HG02642 (cell line): ENCODE results near the gene C16orf92.

Experiments used
- ATAC-seq: cut with Tn5 transposase; IDR thresholded peaks from one replicate; pipeline ENCODE4 v1.9.1; 2021; ENCODE audit warnings: mild to moderate bottlenecking; ENCODE audit not compliant: unreplicated experiment, poor library complexity

Gene C16orf92, protein sequence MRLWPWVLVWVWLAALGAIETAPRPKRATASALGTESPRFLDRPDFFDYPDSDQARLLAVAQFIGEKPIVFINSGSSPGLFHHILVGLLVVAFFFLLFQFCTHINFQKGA

DNA sequence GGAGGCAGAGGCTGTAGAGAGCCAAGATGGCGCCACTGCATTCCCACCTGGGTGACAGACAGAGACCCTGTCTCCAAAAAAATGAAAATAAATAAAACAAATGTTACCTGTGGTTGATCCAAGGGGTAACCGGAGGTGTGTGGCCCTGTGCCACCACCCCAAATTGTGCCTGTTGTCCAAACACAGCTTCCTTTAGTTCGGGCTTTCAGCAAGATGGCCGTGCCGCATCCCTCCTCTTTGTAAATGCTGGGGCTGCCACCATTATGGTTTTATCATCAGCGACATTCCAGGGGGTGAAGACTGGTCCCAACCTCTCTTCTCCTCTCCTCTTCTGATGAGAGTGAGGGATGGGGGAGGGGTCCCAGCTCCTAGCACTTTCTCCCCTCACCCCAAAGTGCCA, at the start of gene C16orf92:
C16orf92 (plus strand) TSS at position 312 of the 400 bp plus-strand sequence. CDS start 143 bp downstream, outside the sequence.
- no peak for ATAC-seq

DNA sequence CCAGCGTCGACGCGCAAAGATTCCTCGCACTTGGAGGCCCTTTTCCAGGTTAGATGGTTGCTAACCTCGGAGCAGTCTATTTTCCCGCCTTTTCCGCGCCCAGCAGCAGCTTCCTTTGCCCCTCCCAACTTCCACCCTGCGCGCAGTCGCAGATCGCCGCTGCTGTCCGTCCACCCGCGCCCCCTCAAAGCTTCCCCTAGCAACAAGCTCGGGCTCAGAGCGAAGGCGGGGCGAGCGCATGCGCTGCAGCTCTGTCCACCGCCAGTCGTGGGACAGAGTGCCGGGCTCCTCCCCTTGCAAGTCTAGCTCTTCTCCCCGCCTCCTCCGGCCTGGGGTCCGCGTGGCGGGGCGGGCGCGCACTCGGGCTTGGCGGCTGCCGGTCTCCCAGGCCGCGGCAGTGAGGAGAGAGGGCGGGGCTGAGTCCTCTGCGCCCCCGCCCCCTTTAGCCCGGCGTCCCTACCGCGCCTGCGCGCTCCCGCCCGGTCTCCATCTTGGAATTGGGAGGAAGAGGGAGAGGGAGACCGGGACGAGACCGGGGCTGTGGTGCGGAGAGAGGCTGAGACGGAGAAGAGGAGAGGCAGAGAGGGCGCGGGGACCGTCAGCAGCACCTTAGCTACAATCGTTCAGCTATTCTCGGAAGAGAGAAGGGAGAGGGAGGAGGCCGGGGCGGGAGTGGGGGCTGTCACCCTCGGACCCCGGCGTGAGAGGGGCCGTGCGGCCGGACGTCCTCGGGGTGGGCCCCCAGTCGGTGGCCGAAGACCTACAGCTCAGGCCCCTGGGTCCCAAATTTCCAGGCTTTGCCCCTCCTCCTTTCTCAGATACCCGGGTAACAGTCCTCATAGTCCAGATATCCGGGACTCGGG, 49.4 kb upstream of the C16orf92 start, which contains the start of gene TAOK2:
TAOK2 (plus strand) TSS at position 485 of the 863 bp plus-strand sequence. CDS start 3,905 bp downstream, outside the sequence.
- ATAC-seq: peak; percentile 94

DNA sequence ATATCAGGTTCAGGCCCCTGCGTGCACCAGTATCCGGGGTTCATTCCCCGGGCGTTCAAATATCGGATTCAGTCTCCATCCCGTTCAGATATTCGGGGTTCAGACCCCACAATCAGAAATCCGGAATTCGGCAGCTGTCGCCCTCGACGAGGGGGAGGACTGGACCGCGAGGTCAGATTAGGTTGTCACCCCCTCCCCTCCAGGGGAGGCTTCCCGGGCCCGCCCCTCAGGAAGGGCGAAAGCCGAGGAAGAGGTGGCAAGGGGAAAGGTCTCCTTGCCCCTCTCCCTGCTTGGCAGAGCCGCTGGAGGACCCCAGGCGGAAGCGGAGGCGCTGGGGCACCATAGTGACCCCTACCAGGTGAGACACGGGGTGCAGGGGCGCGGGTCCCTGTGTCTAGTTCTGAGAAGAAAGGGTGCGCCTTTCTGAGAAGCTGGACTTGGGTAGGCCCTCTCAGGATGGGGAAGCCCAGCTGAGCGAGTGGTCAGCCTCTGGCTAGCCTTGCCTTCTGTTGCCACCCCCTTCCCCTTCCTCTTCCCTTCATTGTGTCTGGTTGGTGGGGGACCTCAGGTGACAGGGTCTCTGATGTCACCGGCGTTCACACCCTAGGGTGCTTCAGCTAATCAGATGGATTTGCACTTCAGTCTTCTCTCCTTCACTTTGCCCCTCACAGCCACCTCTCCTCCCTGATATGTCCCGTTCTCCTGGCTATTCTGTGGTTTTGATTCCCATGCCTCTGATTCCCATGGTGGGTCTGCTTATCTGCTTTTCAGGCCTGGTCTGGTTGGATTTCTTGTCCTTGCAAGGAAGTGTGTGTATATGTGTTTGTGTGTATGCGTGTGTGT, 48.5 kb upstream of the C16orf92 start:
- no peak for ATAC-seq

DNA sequence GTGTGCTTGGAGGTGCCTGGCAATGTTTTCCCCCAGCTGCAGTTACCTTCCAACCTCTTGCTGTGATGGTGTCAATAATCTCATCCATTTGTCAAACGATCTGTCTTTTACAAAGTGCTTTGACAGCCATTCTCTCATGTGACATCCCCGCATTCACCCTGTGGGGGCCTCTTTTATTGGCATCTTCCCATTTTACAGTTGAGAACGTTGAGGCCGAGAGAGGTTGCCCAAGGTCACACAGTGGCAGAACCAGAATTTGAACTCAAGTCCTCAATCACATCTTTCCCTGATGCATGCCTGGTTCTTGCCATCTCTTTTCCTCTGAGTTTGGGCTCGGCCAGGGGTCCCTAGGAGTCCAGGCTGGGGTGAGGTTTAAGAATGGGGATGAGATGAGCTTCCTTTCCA, 47.9 kb upstream of the C16orf92 start:
- no peak for ATAC-seq

DNA sequence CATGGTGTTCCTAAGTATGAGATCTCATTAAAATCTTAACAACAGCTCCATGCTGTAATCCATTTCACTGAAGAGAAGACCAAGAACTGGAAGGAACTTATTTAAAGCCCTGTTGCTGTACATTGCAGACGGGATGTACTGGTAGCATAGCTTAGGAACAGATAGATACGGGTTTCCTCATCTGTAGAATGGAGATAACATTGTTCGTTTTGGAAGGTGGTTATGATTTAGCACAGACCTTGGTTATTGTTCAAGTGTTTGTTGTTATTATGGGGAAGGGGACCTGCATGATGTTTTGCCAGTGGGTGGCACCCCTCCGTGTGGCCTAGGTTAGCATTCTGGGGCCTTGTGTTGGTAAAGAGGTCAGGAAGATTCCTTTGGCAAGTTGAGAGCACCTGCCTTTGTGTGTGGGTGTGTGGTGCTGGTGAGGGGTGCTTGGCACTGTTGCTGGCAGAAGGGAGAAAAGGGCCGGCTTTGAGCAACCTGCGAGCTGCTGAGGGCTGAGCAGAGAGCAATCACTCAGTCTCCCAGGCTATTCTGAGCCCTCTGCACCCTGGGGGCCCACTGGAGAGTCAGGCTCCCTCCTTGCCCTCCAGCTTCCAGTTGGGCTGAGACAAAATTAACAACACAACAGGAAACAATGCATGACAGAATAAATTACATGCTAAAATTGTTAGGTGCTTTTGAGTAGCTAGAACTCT, 47.0 kb upstream of the C16orf92 start:
- no peak for ATAC-seq

DNA sequence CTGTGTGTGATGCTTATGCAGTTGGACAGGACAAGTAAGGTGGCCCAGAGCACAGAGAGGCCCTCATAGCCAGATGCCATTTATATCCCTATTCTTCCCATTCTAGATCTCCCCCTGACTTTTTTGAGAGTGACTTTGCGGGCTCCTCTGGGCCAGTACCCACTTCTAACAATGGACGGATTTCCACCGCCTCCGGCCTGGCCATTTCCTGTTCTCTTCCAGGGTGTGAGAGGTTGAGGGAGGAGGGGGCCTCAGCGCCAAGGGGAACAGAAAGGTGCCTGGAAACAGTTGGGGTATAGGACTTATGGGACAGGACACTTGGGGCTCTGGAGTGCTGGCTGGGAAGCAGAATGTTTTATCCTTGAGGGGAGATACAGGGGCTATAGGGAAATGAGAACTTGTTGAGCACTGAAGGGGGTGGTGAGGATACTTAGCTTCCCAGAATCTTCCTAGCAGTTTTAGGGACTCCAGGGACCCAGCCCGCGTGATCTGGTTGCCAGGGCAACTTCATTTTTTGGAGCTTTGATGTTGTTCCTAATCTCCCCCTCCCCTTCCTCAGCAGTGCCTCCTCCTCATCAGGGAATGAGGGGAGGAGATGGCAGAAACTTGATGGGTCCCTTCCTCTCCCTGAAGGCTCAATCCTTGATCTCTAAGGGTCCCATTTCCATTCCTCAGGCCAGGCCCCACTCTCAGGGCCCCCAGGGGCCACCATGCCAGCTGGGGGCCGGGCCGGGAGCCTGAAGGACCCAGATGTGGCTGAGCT, 45.8 kb upstream of the C16orf92 start:
- no peak for ATAC-seq

DNA sequence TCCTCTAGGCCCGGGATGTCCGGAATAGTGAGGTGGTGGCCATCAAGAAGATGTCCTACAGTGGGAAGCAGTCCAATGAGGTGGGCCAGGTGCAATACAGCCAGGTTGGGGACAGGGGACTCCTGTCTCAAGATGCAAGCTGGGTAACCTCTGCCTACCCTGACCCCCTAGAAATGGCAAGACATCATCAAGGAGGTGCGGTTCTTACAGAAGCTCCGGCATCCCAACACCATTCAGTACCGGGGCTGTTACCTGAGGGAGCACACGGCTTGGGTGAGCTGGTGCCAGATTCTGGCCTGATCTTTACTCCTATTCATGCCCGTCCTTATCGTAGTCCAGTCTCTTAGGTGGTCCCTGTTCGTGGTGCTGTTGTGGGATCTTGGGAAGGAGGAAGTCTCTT, 44.9 kb upstream of the C16orf92 start:
- no peak for ATAC-seq

DNA sequence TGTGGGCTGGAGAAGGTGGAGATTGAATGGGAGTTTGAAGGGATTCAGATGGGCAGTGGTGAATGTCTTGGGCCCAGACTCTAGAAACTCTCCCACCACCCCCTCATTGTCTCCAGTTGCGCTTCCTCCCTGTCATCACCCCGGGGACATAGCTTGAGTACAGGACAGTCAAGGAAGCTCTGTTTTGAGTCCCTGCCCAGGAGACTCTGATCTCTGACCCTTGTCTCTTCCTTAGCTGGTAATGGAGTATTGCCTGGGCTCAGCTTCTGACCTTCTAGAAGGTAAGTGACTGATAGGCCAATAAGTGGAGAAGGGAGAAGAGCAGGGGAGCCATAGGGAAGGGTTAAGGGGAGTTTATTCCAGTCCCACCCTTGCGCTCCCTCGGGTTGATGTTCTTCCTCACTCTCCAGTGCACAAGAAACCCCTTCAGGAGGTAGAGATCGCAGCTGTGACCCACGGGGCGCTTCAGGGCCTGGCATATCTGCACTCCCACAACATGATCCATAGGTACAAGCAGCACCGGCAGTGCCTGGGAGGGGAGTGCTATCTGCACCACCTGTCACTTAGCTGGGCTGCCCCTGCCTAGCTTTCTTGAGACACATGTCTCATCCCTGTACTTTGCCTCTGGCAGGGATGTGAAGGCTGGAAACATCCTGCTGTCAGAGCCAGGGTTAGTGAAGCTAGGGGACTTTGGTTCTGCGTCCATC, 44.3 kb upstream of the C16orf92 start:
- ATAC-seq: no peak

DNA sequence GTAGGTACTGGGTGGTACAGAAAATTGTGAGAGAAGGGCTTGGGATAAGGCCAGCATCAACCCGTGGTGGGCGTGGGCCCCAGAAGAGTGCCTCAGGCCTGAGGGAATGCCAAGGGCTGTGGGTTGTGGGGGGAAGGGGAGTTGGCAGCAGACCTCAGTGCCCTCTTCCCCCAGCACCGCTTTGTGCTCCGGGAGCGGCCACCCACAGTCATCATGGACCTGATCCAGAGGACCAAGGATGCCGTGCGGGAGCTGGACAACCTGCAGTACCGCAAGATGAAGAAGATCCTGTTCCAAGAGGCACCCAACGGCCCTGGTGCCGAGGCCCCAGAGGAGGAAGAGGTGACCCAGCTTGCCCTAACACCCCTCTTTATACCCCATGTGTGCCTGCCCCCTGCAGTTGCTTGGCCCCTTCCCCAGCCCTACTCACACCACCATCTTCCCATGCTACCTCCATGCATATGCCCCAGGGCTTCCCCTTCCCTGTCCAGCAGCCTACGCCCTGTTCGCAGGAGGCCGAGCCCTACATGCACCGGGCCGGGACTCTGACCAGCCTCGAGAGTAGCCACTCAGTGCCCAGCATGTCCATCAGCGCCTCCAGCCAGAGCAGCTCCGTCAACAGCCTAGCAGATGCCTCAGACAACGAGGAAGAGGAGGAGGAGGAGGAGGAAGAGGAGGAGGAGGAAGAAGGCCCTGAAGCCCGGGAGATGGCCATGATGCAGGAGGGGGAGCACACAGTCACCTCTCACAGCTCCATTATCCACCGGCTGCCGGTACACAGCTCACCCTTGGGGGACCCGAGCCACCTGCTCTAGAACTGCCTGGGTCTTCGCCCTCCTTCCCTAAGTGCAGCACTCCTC, 40.2 kb upstream of the C16orf92 start:
- ATAC-seq: no peak

DNA sequence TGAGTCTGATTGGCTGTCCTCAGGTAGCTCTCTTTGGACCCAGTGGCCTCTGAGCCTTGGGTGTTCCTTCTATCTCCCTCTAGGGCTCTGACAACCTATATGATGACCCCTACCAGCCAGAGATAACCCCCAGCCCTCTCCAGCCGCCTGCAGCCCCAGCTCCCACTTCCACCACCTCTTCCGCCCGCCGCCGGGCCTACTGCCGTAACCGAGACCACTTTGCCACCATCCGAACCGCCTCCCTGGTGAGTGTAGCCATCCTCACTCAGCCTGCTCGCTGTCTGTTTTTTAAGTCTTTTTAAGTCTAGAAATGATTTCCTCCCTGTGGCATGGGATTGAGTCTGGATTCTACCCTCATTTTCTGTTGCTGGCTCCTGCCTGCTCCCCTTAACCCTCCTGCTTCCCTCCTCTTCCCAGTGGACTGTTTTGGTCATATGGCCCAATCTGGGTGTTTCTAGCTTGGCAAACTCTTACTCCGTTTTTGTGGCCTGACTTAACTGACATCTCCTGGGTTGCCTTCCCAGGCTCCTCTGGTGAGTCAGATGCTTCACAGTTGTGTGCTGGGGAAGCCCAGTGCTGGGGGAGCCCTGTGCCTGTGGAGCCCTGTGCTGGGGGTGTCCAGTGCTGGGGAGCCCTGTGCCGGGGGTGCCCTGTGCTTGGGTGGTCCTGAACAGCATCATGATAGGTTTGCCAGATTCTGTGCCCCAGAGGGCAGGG, 39.4 kb upstream of the C16orf92 start:
- ATAC-seq: no peak

DNA sequence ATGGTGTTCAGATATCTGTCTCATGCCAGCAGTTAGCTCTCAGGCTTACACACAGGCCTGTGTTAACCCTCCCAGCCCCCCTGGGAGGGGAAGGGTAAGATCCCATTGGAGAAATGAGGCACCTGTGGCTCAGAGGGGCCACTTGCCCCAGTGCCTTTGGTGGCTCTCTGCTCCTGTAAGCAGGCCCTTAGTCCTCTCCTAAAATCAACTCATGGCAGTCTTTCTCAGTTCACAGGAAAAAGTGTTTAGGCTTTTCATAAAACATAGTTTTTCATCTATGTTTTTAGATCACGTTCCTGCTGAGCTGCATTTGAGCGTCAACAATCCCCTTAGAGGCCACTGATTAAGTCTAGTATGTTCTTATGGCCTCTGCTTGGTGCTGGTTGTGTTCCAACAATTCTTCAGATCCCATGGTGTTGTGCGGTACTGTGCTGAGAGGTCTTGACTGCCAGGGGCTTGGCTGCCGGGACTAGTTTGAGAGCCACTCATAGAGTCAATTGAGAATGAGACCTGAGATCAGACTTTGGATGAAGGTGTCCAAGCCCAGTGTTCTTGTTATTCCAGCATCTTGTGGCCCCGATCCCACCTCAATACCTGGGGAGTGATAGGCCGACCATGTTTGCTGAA, 38.7 kb upstream of the C16orf92 start:
- no peak for ATAC-seq

DNA sequence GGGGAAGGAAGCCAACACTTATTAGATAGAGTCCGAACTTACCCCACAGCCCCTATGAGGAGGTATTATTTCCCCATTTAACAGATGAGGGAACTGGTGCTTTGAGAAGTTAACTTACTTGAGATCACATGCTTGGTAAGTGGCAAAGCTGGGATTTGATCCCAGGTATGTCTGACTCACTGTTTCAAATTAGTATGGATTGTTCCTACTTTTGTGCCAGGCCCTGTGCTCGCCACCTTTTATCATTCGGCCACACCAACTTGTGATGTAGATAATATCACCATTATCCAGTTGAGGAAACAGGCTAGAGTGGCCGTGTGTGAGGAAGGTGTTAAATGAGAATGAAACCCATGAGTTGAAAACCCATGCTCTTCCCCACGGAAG, 38.2 kb upstream of the C16orf92 start:
- no peak for ATAC-seq

DNA sequence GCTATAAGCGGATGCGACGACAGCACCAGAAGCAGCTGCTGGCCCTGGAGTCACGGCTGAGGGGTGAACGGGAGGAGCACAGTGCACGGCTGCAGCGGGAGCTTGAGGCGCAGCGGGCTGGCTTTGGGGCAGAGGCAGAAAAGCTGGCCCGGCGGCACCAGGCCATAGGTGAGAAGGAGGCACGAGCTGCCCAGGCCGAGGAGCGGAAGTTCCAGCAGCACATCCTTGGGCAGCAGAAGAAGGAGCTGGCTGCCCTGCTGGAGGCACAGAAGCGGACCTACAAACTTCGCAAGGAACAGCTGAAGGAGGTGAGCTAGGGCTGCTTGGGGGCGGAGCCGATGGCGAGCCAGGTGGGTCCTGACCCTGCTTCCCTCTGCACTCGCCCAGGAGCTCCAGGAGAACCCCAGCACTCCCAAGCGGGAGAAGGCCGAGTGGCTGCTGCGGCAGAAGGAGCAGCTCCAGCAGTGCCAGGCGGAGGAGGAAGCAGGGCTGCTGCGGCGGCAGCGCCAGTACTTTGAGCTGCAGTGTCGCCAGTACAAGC, 37.7 kb upstream of the C16orf92 start:
- no peak for ATAC-seq

DNA sequence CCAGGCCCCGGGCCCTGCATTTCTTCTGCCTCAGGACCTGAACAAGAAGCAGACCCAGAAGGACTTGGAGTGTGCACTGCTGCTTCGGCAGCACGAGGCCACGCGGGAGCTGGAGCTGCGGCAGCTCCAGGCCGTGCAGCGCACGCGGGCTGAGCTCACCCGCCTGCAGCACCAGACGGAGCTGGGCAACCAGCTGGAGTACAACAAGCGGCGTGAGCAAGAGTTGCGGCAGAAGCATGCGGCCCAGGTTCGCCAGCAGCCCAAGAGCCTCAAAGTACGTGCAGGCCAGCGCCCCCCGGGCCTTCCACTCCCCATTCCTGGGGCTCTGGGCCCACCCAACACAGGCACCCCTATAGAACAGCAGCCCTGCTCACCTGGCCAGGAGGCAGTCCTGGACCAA, 36.8 kb upstream of the C16orf92 start:
- no peak for ATAC-seq

DNA sequence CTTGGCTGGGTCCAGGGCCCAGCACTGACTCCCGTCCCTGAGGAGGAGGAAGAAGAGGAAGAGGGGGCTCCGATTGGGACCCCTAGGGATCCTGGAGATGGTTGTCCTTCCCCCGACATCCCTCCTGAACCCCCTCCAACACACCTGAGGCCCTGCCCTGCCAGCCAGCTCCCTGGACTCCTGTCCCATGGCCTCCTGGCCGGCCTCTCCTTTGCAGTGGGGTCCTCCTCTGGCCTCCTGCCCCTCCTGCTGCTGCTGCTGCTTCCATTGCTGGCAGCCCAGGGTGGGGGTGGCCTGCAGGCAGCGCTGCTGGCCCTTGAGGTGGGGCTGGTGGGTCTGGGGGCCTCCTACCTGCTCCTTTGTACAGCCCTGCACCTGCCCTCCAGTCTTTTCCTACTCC, 36.1 kb upstream of the C16orf92 start:
- ATAC-seq: no peak

DNA sequence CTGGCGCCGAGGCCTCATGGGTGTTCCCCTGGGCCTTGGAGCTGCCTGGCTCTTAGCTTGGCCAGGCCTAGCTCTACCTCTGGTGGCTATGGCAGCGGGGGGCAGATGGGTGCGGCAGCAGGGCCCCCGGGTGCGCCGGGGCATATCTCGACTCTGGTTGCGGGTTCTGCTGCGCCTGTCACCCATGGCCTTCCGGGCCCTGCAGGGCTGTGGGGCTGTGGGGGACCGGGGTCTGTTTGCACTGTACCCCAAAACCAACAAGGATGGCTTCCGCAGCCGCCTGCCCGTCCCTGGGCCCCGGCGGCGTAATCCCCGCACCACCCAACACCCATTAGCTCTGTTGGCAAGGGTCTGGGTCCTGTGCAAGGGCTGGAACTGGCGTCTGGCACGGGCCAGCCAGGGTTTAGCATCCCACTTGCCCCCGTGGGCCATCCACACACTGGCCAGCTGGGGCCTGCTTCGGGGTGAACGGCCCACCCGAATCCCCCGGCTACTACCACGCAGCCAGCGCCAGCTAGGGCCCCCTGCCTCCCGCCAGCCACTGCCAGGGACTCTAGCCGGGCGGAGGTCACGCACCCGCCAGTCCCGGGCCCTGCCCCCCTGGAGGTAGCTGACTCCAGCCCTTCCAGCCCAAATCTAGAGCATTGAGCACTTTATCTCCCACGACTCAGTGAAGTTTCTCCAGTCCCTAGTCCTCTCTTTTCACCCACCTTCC, 35.5 kb upstream of the C16orf92 start:
- no peak for ATAC-seq
